GM23338 (cell line): ENCODE data around the gene EMC1. TPM values are rescaled to one million over a fixed set of nuclear protein-coding genes. Genes with fewer than 3 reads are reported as not detected.

Source experiments
- ATAC-seq: fragments of 200-7000 bp; cut with Tn5 transposase; 3 replicates; pipeline ENCODE4 v1.9.1; 2020
- DNase-seq: peaks from one replicate; pipeline ENCODE4 v3.0.0-alpha.2; 2015; ENCODE audit warnings: low spot score
- H2AFZ ChIP-seq: fragments of 200-600 bp; sonication (generic); 2 replicates; pipeline ENCODE4 v1.8.0; 2016; ENCODE audit warnings: antibody characterized with exemption, mild to moderate bottlenecking, moderate library complexity
- H3F3A ChIP-seq: fragments of 200-600 bp; sonication (generic); replicated peaks from 2 replicates; pipeline ENCODE4 v1.8.0; 2017; ENCODE audit warnings: antibody characterized with exemption, mixed run types, low read depth
- H3K27ac ChIP-seq: fragments of 200-600 bp; sonication (generic); 2 replicates; pipeline ENCODE4 v1.6.1; 2016; ENCODE audit warnings: low read depth
- H3K27me3 ChIP-seq: fragments of 200-600 bp; sonication (generic); 2 replicates; pipeline ENCODE4 v1.8.0; 2016; ENCODE audit warnings: mild to moderate bottlenecking, mixed run types, moderate library complexity; ENCODE audit not compliant: insufficient read depth
- H3K36me3 ChIP-seq: fragments of 200-600 bp; sonication (generic); 2 replicates; pipeline ENCODE4 v1.8.0; 2016; ENCODE audit warnings: mild to moderate bottlenecking; ENCODE audit not compliant: insufficient read depth
- H3K4me1 ChIP-seq: fragments of 200-600 bp; sonication (generic); 2 replicates; pipeline ENCODE4 v1.8.0; 2016; ENCODE audit warnings: mild to moderate bottlenecking, moderate library complexity; ENCODE audit not compliant: insufficient read depth
- H3K4me2 ChIP-seq: fragments of 200-600 bp; sonication (generic); 2 replicates; pipeline ENCODE4 v1.7.1; 2017; ENCODE audit warnings: mixed run types
- H3K4me3 ChIP-seq: fragments of 200-600 bp; sonication (generic); 2 replicates; pipeline ENCODE4 v1.6.1; 2016; ENCODE audit warnings: mixed run types
- H3K79me2 ChIP-seq: fragments of 200-600 bp; sonication (generic); replicated peaks from 2 replicates; pipeline ENCODE4 v1.8.0; 2017; ENCODE audit warnings: mild to moderate bottlenecking; ENCODE audit not compliant: insufficient read depth
- H3K9me2 ChIP-seq: fragments of 200-600 bp; sonication (generic); 2 replicates; pipeline ENCODE4 v1.8.0; 2017; ENCODE audit not compliant: insufficient read depth
- H4K20me1 ChIP-seq: fragments of 200-600 bp; sonication (generic); replicated peaks from 2 replicates; pipeline ENCODE4 v1.8.0; 2017; ENCODE audit warnings: mild to moderate bottlenecking; ENCODE audit not compliant: insufficient read depth
- H3K27ac Mint-ChIP-seq: 2 replicates; pipeline ENCODE4 v1.8.0; 2020; ENCODE audit warnings: inconsistent platforms, mild to moderate bottlenecking, moderate library complexity, mixed read lengths
- H3K27me3 Mint-ChIP-seq: 3 replicates; pipeline ENCODE4 v1.8.0; 2022; ENCODE audit warnings: low read depth, mild to moderate bottlenecking, moderate library complexity, mixed read lengths, inconsistent platforms; ENCODE audit not compliant: insufficient read depth, poor library complexity
- H3K36me3 Mint-ChIP-seq: 3 replicates; pipeline ENCODE4 v1.8.0; 2021; ENCODE audit warnings: low read depth, mild to moderate bottlenecking, inconsistent platforms, moderate library complexity, mixed read lengths
- H3K4me1 Mint-ChIP-seq: 3 replicates; pipeline ENCODE4 v1.8.0; 2020; ENCODE audit warnings: mild to moderate bottlenecking, inconsistent platforms, mixed read lengths
- H3K4me3 Mint-ChIP-seq: 3 replicates; pipeline ENCODE4 v1.8.0; 2021; ENCODE audit warnings: moderate library complexity, mild to moderate bottlenecking, inconsistent platforms, mixed read lengths
- H3K9me3 Mint-ChIP-seq: 3 replicates; pipeline ENCODE4 v1.8.0; 2020; ENCODE audit warnings: moderate library complexity, mild to moderate bottlenecking, inconsistent platforms, mixed read lengths
- ETS1 ChIP-seq: IDR thresholded peaks from 2 replicates; pipeline ENCODE4 v1.6.1; 2016; ENCODE audit warnings: antibody characterized with exemption
- EZH2phosphoT487 ChIP-seq: fragments of 200-600 bp; sonication (generic); IDR thresholded peaks from one replicate; pipeline ENCODE4 v1.8.1; 2018; ENCODE audit warnings: antibody characterized with exemption; ENCODE audit not compliant: unreplicated experiment
- JUNB ChIP-seq: IDR thresholded peaks from one replicate; pipeline ENCODE4 v1.6.1; 2016; ENCODE audit warnings: antibody characterized with exemption; ENCODE audit not compliant: unreplicated experiment
- NANOG ChIP-seq: IDR thresholded peaks from 2 replicates; pipeline ENCODE4 v1.6.1; 2016; ENCODE audit warnings: antibody characterized with exemption, borderline replicate concordance
- REST ChIP-seq: IDR thresholded peaks from one replicate; pipeline ENCODE4 v1.6.1; 2018; ENCODE audit warnings: antibody characterized with exemption; ENCODE audit not compliant: unreplicated experiment
- ZNF331 ChIP-seq: fragments of 250-450 bp; sonication (Bioruptor Pico); IDR thresholded peaks from 2 replicates; pipeline ENCODE4 v1.5.0; 2020; ENCODE audit warnings: low read depth, mild to moderate bottlenecking, moderate library complexity
- ZNF462 ChIP-seq: fragments of 250-450 bp; sonication (Bioruptor Pico); IDR thresholded peaks from 2 replicates; pipeline ENCODE4 v1.5.0; 2020; ENCODE audit warnings: mild to moderate bottlenecking, moderate library complexity
- polyA plus RNA-seq: library from polyadenylated mRNA; unstranded; fragments of >200 nt; fragmentation: Nextera tagmentation; extraction: Ambion mirVana; gene quantifications from 2 replicates; pipeline ENCODE4 v1.2.1, GENCODE V29; 2016
- total RNA-seq: library from RNA; depleted of rRNA; stranded (reverse); fragments of >200 nt; shearing (Covaris generic); gene quantifications from 2 replicates; pipeline ENCODE4 v1.2.3, GENCODE V29; 2014

Gene EMC1
- total and polyA plus RNA-seq, 2 experiments from 2014 or later, result 17.6 to 53.0 TPM

GRCh38 chr1:19208710-19209438 lies 42.5 kb downstream of the EMC1 start:
- peak overlapping the region; percentile 98 for H3K27ac Mint-ChIP-seq
- Histone ChIP-seq H3F3A (peaks cover 11% of the 10 kb centered on the region), H3K79me2 (peaks cover 92% of the 10 kb centered on the region), H3K27ac (peak overlapping the region; percentile 99), H3K27me3 (no peaks in the 10 kb centered on the region), H4K20me1 (peaks cover 50% of the 10 kb centered on the region), H3K9me2 (no peaks in the 10 kb centered on the region), H2AFZ (no peak overlapping the region), H3K4me2 (peak overlapping the region; percentile 99), H3K4me1 (peaks cover 26% of the 10 kb centered on the region), H3K36me3 (no peaks in the 10 kb centered on the region), H3K4me3 (peak overlapping the region; percentile 98)
- peaks cover 18% of the 10 kb centered on the region for H3K4me1 Mint-ChIP-seq
- peaks cover 3% of the 10 kb centered on the region for H3K36me3 Mint-ChIP-seq
- H3K4me3 Mint-ChIP-seq, result peak overlapping the region; percentile 94
- peaks cover 7% of the 10 kb centered on the region for H3K27me3 Mint-ChIP-seq
- no peak for TF ChIP-seq EZH2phosphoT487
- no peak for TF ChIP-seq JUNB
- TF ChIP-seq REST, result no peak
- no peak for TF ChIP-seq ZNF331 (CRISPR knock-in tag)
- no peak for TF ChIP-seq ETS1
- TF ChIP-seq NANOG, result no peak
- no peak for TF ChIP-seq ZNF462 (CRISPR knock-in tag)
- no peaks in the 10 kb centered on the region for H3K9me3 Mint-ChIP-seq
- DNase-seq (no peak), ATAC-seq (no peak)
